Lower leg skin (tissue), 4 donors: Measurements from ENCODE around the gene TRAP1. TPM values are rescaled to one million over a fixed set of nuclear protein-coding genes. Genes with fewer than 3 reads are reported as not detected.
"Not testable (repeated sequence)": the region's sequence is repeated elsewhere in the genome, so short reads cannot be mapped to it uniquely, and the experiment has no call there.

Experiments used
- DNase-seq, 2 donors: peaks; one replicate each; pipeline ENCODE4 v3.0.0-alpha.2; 2019; ENCODE audit warnings: low spot score in 2 of 2
- H3K4me3 ChIP-seq: fragments of 200-600 bp; sonication (generic); 2 replicates; pipeline ENCODE4 v1.5.1; 2017; ENCODE audit warnings: mild to moderate bottlenecking, low read depth; ENCODE audit not compliant: poor library complexity, severe bottlenecking
- CTCF ChIP-seq, 3 donors: fragments of 450-650 bp; IDR thresholded peaks; one replicate each; pipeline ENCODE4 v1.5.1; 2016; ENCODE audit warnings: antibody characterized with exemption in 3 of 3, mild to moderate bottlenecking in 3 of 3, moderate library complexity in 2 of 3
- POLR2A ChIP-seq, 2 donors: fragments of 450-650 bp; IDR thresholded peaks; one replicate each; pipeline ENCODE4 v1.6.1; 2016 to 2017; ENCODE audit warnings: antibody characterized with exemption in 2 of 2, mild to moderate bottlenecking in 1 of 2, moderate library complexity in 1 of 2
- WGBS, 2 donors: methylation state at CpG; one replicate each; pipeline ENCODE4 v1.1.5; 2018; 5-methylcytosine and 5-hydroxymethylcytosine counted together
- intact Hi-C: fragments of 100-400 bp; cut with DNase I; formaldehyde crosslinking; loops from one replicate; pipeline ENCODE4 v1.15.0; 2023; ENCODE audit warnings: low total_unique reads
- total RNA-seq, 4 donors: library from RNA; depleted of rRNA; stranded (reverse); fragments of >200 nt; gene quantifications; one replicate each; pipeline ENCODE4 v1.1.0, GENCODE V29; 2016

Gene TRAP1
- total RNA-seq, 4 donors from 2014 or later = 56.2 to 94.1 (median 67.4) TPM

GRCh38 chr16:3611146-3611975 lies 106.0 kb downstream of the TRAP1 start, which contains the start of gene SLX4:
SLX4 (minus strand) TSS chr16:3611606; CDS start chr16:3608964, 2,642 bp downstream.
- 0 to 1% methylated on average over 37 to 58 of the region's 86 CpGs for WGBS, 2 donors
- peak within 1 kb of the TSS; percentile 97 for H3K4me3 ChIP-seq
- TF ChIP-seq CTCF (IDR thresholded peaks at IDR 0.05) = no peak
- intact Hi-C loops = no loop called here
- peak; percentile 78 to 96 for DNase-seq

- peak overlapping the region; percentile 97 for H3K4me3 ChIP-seq
- DNase-seq = no peak
- WGBS, 2 donors = 2 to 4% methylated on average over 10 of the region's 10 CpGs
- intact Hi-C loops = no loop called here
- no peak for TF ChIP-seq CTCF (IDR thresholded peaks at IDR 0.05)
- TF ChIP-seq POLR2A (IDR thresholded peaks at IDR 0.05) = no peak
These were observed 106.6 kb downstream of the TRAP1 start for GRCh38 chr16:3610698-3611145.

GRCh38 chr16:3609895-3610697 lies 107.2 kb downstream of the TRAP1 start:
- WGBS, 2 donors = 48 to 57% methylated on average over 14 of the region's 14 CpGs
- DNase-seq = peak in 1 of 2 donors; percentile 49
- TF ChIP-seq CTCF (IDR thresholded peaks at IDR 0.05) (no peak), POLR2A (IDR thresholded peaks at IDR 0.05) (no peak)
- H3K4me3 ChIP-seq = no peak overlapping the region
- intact Hi-C loops = no loop called here

- intact Hi-C loops = not testable (repeated sequence)
These were observed 108.3 kb downstream of the TRAP1 start for GRCh38 chr16:3608976-3609375.

GRCh38 chr16:3608069-3608468 lies 109.3 kb downstream of the TRAP1 start:
- WGBS, 2 donors = 81 to 82% methylated on average over 5 of the region's 5 CpGs
- TF ChIP-seq POLR2A (IDR thresholded peaks at IDR 0.05) (no peak), CTCF (IDR thresholded peaks at IDR 0.05) (no peak)
- DNase-seq = peak in 1 of 2 donors; percentile 29
- intact Hi-C loops = no loop called here
- no peak overlapping the region for H3K4me3 ChIP-seq

More at GRCh38 chr16:3608976-3609375, 108.3 kb downstream of the TRAP1 start:
- WGBS, 2 donors = 93 to 96% methylated on average over 13 of the region's 13 CpGs
- peak in 1 of 2 donors; percentile 72 for DNase-seq
- H3K4me3 ChIP-seq = not testable (repeated sequence)

Other genes starting within 250 kb of the TRAP1 start
- not detected for gene C16orf90, start 222.0 kb downstream of the TRAP1 start, total RNA-seq
- gene CLUAP1, start 216.5 kb downstream of the TRAP1 start, total RNA-seq = 10 to 100 TPM in 2 of 4 donors, 1 to 10 TPM in 2; 4.3 to 21.8 (median 11.7) TPM
- under 1 TPM; 0.15 to 0.74 (median 0.28) TPM for gene NLRC3, start 140.1 kb downstream of the TRAP1 start, total RNA-seq
- 1 to 10 TPM; 1.2 to 2.6 (median 2.5) TPM for gene SLX4, start 105.9 kb downstream of the TRAP1 start, total RNA-seq
- gene DNASE1, start 62.8 kb downstream of the TRAP1 start, total RNA-seq = 10 to 100 TPM; 11.0 to 25.1 (median 14.2) TPM
- gene CREBBP, start 163.2 kb upstream of the TRAP1 start, total RNA-seq = 100 to 1,000 TPM in 1 of 4 donors, 10 to 100 TPM in 3; 45.5 to 152 (median 65.7) TPM